HT1080 (cell line): Measurements from ENCODE around the gene ATPAF1. TPM values are rescaled to one million over a fixed set of nuclear protein-coding genes. Genes with fewer than 3 reads are reported as not detected.

Experiments
- DNase-seq: peaks from one replicate; pipeline ENCODE4 v3.0.0-alpha.2; 2015; ENCODE audit warnings: low read depth
- total RNA-seq: library from RNA; depleted of rRNA; stranded (reverse); fragments of >200 nt; shearing (Covaris generic); gene quantifications from 2 replicates; pipeline ENCODE4 v1.2.3, GENCODE V29; 2014; rRNA removed

Gene ATPAF1
- total RNA-seq, 1 experiment from 2014 or later: 58.5 TPM

DNA sequence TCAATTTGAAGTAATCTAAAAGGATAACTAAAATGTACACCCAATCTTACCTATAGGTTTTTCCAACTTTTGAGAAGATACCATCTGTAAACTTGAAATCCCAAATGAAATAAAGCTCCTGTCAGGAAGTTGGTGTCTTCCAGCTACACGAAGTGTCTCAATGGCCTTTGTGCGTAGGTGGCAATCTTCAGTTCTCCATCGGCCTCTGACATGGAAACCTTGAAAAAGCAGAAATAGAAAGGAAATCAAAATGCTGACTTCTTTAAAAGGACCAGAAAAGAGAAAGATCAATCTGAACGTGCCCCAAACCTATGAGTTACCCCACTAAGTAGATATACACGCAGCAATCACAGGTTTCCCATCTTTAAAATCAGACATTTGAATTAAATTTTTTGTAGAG is 74.1 kb downstream of the ATPAF1 start:
- no peak for DNase-seq

DNA sequence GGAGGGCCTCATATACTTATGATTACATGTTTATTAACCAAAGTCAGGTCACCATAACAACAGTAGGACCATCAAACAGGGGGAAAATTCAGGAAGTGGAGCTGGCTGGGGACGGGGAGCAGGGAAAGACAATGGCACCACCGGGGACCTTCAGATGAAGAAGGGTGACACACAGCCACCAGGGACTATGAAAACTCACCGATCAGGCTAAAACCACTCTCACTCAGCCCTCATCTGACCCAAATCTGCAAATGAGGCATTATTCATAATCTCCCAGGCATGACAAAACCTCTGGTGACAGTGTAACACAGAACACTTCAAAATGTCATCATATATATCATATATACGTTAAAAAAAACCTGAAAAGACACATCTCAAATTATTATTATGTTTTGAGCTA is 75.3 kb downstream of the ATPAF1 start:
- DNase-seq: no peak

DNA sequence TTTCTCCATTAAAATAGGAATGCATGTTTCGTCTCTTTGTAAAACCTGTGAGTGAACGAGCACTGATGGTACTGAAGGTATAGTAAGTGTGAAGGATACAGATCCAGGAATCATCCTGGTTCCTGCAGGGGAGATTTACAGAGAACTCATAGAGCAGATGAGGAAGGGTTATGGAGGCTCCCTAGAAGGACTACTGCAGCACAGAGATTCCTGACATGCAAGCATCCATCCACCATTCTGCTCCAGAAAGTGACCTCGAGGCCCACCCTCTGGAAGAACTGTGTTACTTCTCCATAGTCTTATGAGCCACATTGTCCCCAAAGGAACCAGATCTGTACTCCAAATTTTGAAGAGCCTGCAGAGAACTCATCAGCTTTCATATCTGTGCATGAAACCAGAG is 78.6 kb downstream of the ATPAF1 start:
- no peak for DNase-seq

DNA sequence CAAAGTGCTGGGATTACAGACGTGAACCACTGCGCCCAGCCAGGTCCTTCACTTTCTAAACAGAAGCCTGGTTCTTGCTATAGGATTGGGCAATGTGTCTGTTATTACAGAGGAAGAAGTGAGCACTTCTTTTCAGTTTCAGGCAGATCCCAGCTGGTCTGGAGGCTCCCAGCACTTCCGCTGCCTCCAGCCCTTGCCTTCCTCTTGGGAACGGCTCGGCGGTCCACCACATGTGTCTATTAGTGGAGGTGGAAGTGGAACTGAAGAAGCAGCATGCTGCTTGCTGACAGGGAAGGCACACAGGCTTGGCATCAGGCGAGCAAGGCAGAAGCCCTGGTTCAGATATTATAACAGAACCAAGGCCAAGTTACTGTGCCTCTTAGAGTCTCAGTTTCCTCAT is 81.1 kb downstream of the ATPAF1 start:
- no peak for DNase-seq

DNA sequence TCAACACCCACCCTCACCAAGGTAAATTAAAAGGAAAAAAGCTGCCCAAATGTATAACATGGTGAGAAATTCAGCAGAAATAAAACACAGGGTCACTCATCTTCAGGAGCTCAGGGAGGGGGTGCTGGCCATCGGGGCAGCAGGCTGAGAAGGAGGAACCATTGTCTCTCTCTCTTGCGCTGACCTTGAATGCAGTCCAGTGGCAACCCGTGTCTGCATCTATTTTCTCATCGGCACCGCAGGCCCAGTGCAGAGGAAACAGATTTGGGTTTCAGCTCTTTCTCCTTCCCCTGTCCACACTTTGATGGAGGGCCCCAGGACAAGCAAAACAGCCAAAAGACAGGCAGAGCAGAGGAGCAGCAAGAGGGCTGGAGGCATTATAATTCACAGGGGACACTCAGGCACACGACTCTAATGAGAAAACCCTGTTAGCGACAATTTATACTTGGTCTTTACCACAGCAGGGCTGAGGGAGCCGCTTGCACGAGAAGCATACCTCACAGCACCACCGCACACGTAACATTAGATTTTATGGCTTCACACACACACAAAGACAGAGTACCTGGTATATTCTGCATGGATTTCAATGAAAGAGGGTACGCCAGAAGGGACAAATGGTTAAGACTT is 82.7 kb downstream of the ATPAF1 start:
- no peak for DNase-seq

DNA sequence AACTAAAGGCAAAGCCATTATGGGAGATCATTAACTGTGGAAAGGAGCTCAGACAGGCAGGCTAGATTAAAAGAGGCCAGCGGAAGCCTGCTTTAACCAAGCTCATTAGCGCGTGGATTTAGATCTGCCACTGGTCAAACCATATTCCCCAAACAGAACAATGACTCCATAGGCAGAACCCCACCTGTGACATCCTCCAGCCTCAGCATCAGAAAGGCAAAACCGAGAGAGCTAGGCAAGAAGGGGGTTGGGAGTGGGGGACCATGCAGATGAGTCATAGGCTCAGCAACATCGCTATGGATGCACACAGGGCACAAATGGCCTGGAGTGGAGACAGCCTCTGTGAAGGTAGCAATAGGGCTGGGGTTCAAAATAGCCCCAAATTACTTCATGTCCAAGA is 84.7 kb downstream of the ATPAF1 start:
- DNase-seq: no peak

DNA sequence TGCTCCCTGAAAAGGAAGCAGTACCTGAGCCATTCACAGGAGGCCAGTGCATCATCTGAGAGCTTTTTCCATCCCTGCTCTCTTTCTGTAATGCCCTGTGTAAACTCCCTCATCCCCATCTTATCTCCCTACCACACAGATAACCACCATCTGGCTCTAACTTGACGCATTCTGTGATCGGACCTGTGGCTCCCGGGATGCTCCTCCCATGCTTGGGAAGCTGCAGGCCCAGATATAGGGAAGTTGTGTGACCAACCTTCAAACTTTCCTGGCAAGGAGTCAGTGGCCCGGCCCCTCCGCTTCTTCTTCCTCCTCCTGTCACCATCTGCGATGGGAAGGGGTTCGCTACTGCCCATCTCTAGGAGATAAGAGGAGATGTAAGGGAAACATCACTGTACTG is 85.2 kb downstream of the ATPAF1 start:
- no peak for DNase-seq

Other genes with a start within 250 kb of the ATPAF1 start
- not detected in 2 replicates for gene DMBX1, start 178.5 kb downstream of the ATPAF1 start, total RNA-seq
- not detected in 2 replicates for gene KNCN, start 116.7 kb downstream of the ATPAF1 start, total RNA-seq
- gene MKNK1, start 64.1 kb downstream of the ATPAF1 start, total RNA-seq: 13.0 and 16.9 TPM in 2 replicates
- 4.5 and 5.4 TPM in 2 replicates for gene MOB3C, start 51.6 kb downstream of the ATPAF1 start, total RNA-seq
- not detected in 2 replicates for gene TEX38, start 3.5 kb upstream of the ATPAF1 start, total RNA-seq
- 28.8 and 30.6 TPM in 2 replicates for gene EFCAB14, start 50.8 kb upstream of the ATPAF1 start, total RNA-seq
- not detected in 2 replicates for gene CYP4B1, start 130.7 kb upstream of the ATPAF1 start, total RNA-seq